ENCODE results near the gene CHMP4A.

DNA sequence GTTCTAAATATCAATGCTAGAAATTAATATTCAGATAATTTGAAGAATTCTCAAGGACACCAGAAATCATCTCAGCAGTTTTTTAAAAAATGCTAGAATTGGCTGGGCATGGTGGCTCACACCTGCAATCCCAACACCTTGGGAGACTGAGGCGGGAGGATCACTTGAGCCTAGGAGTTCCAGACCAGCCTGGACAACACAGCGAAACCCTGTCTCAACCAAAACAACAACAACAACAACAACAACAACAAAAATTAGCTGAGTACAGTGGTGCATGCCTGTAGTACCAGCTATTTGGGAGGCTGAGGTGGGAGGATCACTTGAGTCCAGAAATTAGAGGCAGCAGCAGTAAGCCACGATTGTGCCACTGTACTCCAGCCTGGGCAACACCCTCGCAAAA, 5.8 kb upstream of the CHMP4A start:
- TF ChIP-seq, protein P1, sequence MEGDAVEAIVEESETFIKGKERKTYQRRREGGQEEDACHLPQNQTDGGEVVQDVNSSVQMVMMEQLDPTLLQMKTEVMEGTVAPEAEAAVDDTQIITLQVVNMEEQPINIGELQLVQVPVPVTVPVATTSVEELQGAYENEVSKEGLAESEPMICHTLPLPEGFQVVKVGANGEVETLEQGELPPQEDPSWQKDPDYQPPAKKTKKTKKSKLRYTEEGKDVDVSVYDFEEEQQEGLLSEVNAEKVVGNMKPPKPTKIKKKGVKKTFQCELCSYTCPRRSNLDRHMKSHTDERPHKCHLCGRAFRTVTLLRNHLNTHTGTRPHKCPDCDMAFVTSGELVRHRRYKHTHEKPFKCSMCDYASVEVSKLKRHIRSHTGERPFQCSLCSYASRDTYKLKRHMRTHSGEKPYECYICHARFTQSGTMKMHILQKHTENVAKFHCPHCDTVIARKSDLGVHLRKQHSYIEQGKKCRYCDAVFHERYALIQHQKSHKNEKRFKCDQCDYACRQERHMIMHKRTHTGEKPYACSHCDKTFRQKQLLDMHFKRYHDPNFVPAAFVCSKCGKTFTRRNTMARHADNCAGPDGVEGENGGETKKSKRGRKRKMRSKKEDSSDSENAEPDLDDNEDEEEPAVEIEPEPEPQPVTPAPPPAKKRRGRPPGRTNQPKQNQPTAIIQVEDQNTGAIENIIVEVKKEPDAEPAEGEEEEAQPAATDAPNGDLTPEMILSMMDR (IDR thresholded peaks at IDR 0.05) = no peak
- TF ChIP-seq POLR2A (IDR thresholded peaks at IDR 0.05) (no peak), EP300 (IDR thresholded peaks at IDR 0.05) (no peak)
